HG03066 (cell line): ENCODE data around the gene BCL6B.
"Not testable (repeated sequence)": the region's sequence is repeated elsewhere in the genome, so short reads cannot be mapped to it uniquely, and the experiment has no call there.

Experiments
- ATAC-seq: cut with Tn5 transposase; IDR thresholded peaks from one replicate; pipeline ENCODE4 v1.9.1; 2021; ENCODE audit warnings: low read depth; ENCODE audit not compliant: unreplicated experiment

The BCL6B gene

GRCh38 chr17:7022781-7023571 is at the start of gene BCL6B:
Gene BCL6B (plus strand): TSS chr17:7023050. CDS start chr17:7023672, 622 bp downstream.
- no peak for ATAC-seq

- not testable (repeated sequence) for ATAC-seq
Observed at GRCh38 chr17:6979440-6979839, 43.4 kb upstream of the BCL6B start.

- no peak for ATAC-seq
Observed at GRCh38 chr17:6981426-6981825, 41.4 kb upstream of the BCL6B start.

- ATAC-seq, result no peak
Observed at GRCh38 chr17:6985266-6985665, 37.6 kb upstream of the BCL6B start.

- no peak for ATAC-seq
Observed at GRCh38 chr17:6986676-6987075, 36.2 kb upstream of the BCL6B start.

GRCh38 chr17:6989779-6990178 is 33.1 kb upstream of the BCL6B start:
- no peak for ATAC-seq

GRCh38 chr17:6993613-6994056 is 29.2 kb upstream of the BCL6B start:
- not testable (repeated sequence) for ATAC-seq

- no peak for ATAC-seq
Observed at GRCh38 chr17:6994118-6994598, 28.7 kb upstream of the BCL6B start.

GRCh38 chr17:6994666-6995256 is 28.1 kb upstream of the BCL6B start:
- no peak for ATAC-seq

GRCh38 chr17:6995500-6996255 is 27.2 kb upstream of the BCL6B start, which contains the start of gene ALOX12:
Gene ALOX12 (plus strand): TSS chr17:6996049. CDS start chr17:6996118, 69 bp downstream.
- ATAC-seq, result no peak

GRCh38 chr17:6996256-6997011 is 26.4 kb upstream of the BCL6B start:
- ATAC-seq, result no peak

GRCh38 chr17:6997171-6997570 is 25.7 kb upstream of the BCL6B start:
- no peak for ATAC-seq

GRCh38 chr17:6998855-6999508 is 23.9 kb upstream of the BCL6B start:
- ATAC-seq, result no peak

GRCh38 chr17:7001318-7001961 is 21.4 kb upstream of the BCL6B start:
- ATAC-seq, result no peak

GRCh38 chr17:7002288-7003047 is 20.4 kb upstream of the BCL6B start:
- no peak for ATAC-seq

GRCh38 chr17:7003745-7004144 is 19.1 kb upstream of the BCL6B start:
- ATAC-seq, result no peak

GRCh38 chr17:7004398-7005253 is 18.2 kb upstream of the BCL6B start:
- ATAC-seq, result no peak

GRCh38 chr17:7005716-7006115 is 17.1 kb upstream of the BCL6B start:
- no peak for ATAC-seq
